IMR-90 (cell line): ENCODE measurements around the gene IQUB. TPM values are rescaled to one million over a fixed set of nuclear protein-coding genes. Genes with fewer than 3 reads are reported as not detected.

ENCODE experiments used
- ATAC-seq: fragments of 200-7000 bp; cut with Tn5 transposase; 2 replicates; pipeline ENCODE4 v1.9.1; 2020; ENCODE audit warnings: low read depth, mild to moderate bottlenecking, moderate library complexity
- BruUV-seq: library from RNA; stranded (reverse); fragments of 400-500 nt; replicated peaks from 2 replicates; lab custom pipeline; 2021; lab: Mats Ljungman, UMichigan
- CTCF ChIA-PET: fragments of 300-600 bp; formaldehyde crosslinking; extraction: SDS; loops from one replicate; lab custom pipeline; 2021; ENCODE audit warnings: antibody characterized with exemption; lab: Yijun Ruan, JAX
- POLR2A ChIA-PET: fragments of 300-600 bp; sonication (Branson Sonifier 250); formaldehyde crosslinking; loops from one replicate; lab custom pipeline; 2022; ENCODE audit warnings: antibody characterized with exemption; ENCODE audit not compliant: unreplicated experiment; lab: Charles Lee
- DNase-seq: peaks from one replicate; pipeline ENCODE4 v3.0.0; 2013
- H2AFZ ChIP-seq: replicated peaks from 2 replicates; pipeline ENCODE3; 2013; ENCODE audit warnings: low read length, mild to moderate bottlenecking; ENCODE audit not compliant: poor library complexity
- H2AK5ac ChIP-seq: 2 replicates; pipeline ENCODE4 v1.6.1; 2013; ENCODE audit warnings: low read depth, low read length, inconsistent platforms
- H2AK9ac ChIP-seq: replicated peaks from 2 replicates; pipeline ENCODE3; 2013; ENCODE audit warnings: mild to moderate bottlenecking, low read depth, low read length, moderate library complexity; ENCODE audit not compliant: poor library complexity
- H2BK120ac ChIP-seq: 2 replicates; pipeline ENCODE4 v1.6.1; 2013; ENCODE audit warnings: low read depth, low read length, inconsistent platforms
- H2BK15ac ChIP-seq: 3 replicates; pipeline ENCODE4 v1.6.1; 2013; ENCODE audit warnings: low read depth, low read length, inconsistent platforms
- H2BK20ac ChIP-seq: 2 replicates; pipeline ENCODE4 v1.6.1; 2013; ENCODE audit warnings: low read depth, mild to moderate bottlenecking, inconsistent platforms, low read length, moderate library complexity
- H2BK5ac ChIP-seq: 2 replicates; pipeline ENCODE4 v1.6.1; 2013; ENCODE audit warnings: mild to moderate bottlenecking, low read depth, low read length, inconsistent platforms; ENCODE audit not compliant: poor library complexity, severe bottlenecking
- H3K14ac ChIP-seq: replicated peaks from 2 replicates; pipeline ENCODE4 v1.6.1; 2013; ENCODE audit warnings: low read depth, low read length, inconsistent platforms
- H3K18ac ChIP-seq: 2 replicates; pipeline ENCODE4 v1.6.1; 2013; ENCODE audit warnings: low read depth, low read length, control low read depth
- H3K23ac ChIP-seq: 2 replicates; pipeline ENCODE4 v1.6.1; 2013; ENCODE audit warnings: low read depth, low read length, inconsistent platforms
- H3K27ac ChIP-seq: 2 replicates; pipeline ENCODE4 v1.5.1; 2013; ENCODE audit warnings: mild to moderate bottlenecking, control low read depth, low read length; ENCODE audit not compliant: insufficient read depth
- H3K27me3 ChIP-seq: 2 replicates; pipeline ENCODE4 v1.6.1; 2013; ENCODE audit warnings: low read length; ENCODE audit not compliant: control insufficient read depth, insufficient read depth
- H3K36me3 ChIP-seq: 2 replicates; pipeline ENCODE4 v1.6.1; 2013; ENCODE audit warnings: low read length, mixed read lengths; ENCODE audit not compliant: control insufficient read depth, insufficient read depth
- H3K4ac ChIP-seq: 2 replicates; pipeline ENCODE4 v1.6.1; 2013; ENCODE audit warnings: low read depth, low read length, inconsistent platforms
- H3K4me1 ChIP-seq: 2 replicates; pipeline ENCODE4 v1.6.1; 2013; ENCODE audit warnings: low read length, mixed read lengths; ENCODE audit not compliant: control insufficient read depth, insufficient read depth
- H3K4me2 ChIP-seq: 2 replicates; pipeline ENCODE4 v1.6.1; 2013; ENCODE audit warnings: low read depth, mild to moderate bottlenecking, control low read depth, low read length, moderate library complexity
- H3K4me3 ChIP-seq: 2 replicates; pipeline ENCODE4 v1.5.1; 2013; ENCODE audit warnings: low read depth, mild to moderate bottlenecking, control low read depth, low read length, moderate library complexity; ENCODE audit not compliant: insufficient read depth
- H3K56ac ChIP-seq: 2 replicates; pipeline ENCODE4 v1.6.1; 2013; ENCODE audit warnings: low read length, inconsistent platforms; ENCODE audit not compliant: insufficient read depth; ENCODE audit errors: extremely low read depth
- H3K79me1 ChIP-seq, 2 experiments: 2 replicates each; pipeline ENCODE4 v1.6.1; 2013; ENCODE audit warnings: low read length in 2 of 2, inconsistent platforms in 1 of 2, low read depth in 1 of 2
- H3K9ac ChIP-seq: 2 replicates; pipeline ENCODE4 v1.6.1; 2013; ENCODE audit warnings: low read depth, low read length, control low read depth
- H3K9me1 ChIP-seq: 2 replicates; pipeline ENCODE4 v1.6.1; 2013; ENCODE audit warnings: low read length, inconsistent platforms; ENCODE audit not compliant: insufficient read depth
- H3K9me3 ChIP-seq: 2 replicates; pipeline ENCODE4 v1.6.1; 2013; ENCODE audit warnings: low read length; ENCODE audit not compliant: control insufficient read depth, insufficient read depth
- H4K20me1 ChIP-seq: 2 replicates; pipeline ENCODE4 v1.6.1; 2013; ENCODE audit warnings: low read length, inconsistent platforms; ENCODE audit not compliant: insufficient read depth
- H4K5ac ChIP-seq: 2 replicates; pipeline ENCODE4 v1.6.1; 2013; ENCODE audit warnings: mild to moderate bottlenecking, low read depth, low read length, control low read depth
- H4K8ac ChIP-seq, 2 experiments: 2 replicates each; pipeline ENCODE4 v1.6.1; 2013; ENCODE audit warnings: low read depth in 2 of 2, low read length in 2 of 2, control low read depth in 1 of 2, inconsistent platforms in 1 of 2
- H4K91ac ChIP-seq: 2 replicates; pipeline ENCODE4 v1.6.1; 2013; ENCODE audit warnings: low read depth, low read length, inconsistent platforms; ENCODE audit not compliant: insufficient read depth
- BHLHE40 ChIP-seq: fragments of 150-350 bp; IDR thresholded peaks from 2 replicates; pipeline ENCODE4 v1.6.1; 2016; ENCODE audit warnings: mild to moderate bottlenecking, low read depth, low read length
- CTCF ChIP-seq: conservative IDR thresholded peaks from 2 replicates; pipeline ENCODE4 v1.5.1; 2012; ENCODE audit warnings: mild to moderate bottlenecking, low read depth, low read length, improper control_type of control experiment
- MAZ ChIP-seq: IDR thresholded peaks from 2 replicates; pipeline ENCODE4 v1.6.1; 2012; ENCODE audit warnings: low read depth, mild to moderate bottlenecking, low read length, improper control_type of control experiment, moderate library complexity, borderline replicate concordance
- POLR2A ChIP-seq: IDR thresholded peaks from 2 replicates; pipeline ENCODE4 v1.6.1; 2012; ENCODE audit warnings: mild to moderate bottlenecking, low read depth, low read length
- RAD21 ChIP-seq: IDR thresholded peaks from 2 replicates; pipeline ENCODE4 v1.6.1; 2012; ENCODE audit warnings: low read length, improper control_type of control experiment
- RCOR1 ChIP-seq: IDR thresholded peaks from 2 replicates; pipeline ENCODE4 v1.6.1; 2012; ENCODE audit warnings: mild to moderate bottlenecking, low read length, improper control_type of control experiment; ENCODE audit not compliant: insufficient replicate concordance
- RFX5 ChIP-seq: IDR thresholded peaks from 2 replicates; pipeline ENCODE4 v1.8.0; 2012; ENCODE audit warnings: low read depth, mild to moderate bottlenecking, low read length, moderate library complexity
- WGBS, 2 experiments: methylation state at CpG; one replicate each; pipeline versions ENCODE4 v1.1.5 to v1.1.7; 2013; ENCODE audit warnings: missing lambda C conversion rate in 2 of 2; ENCODE audit not compliant: insufficient read length in 1 of 2; ENCODE audit errors: extremely low coverage in 2 of 2; 5-methylcytosine and 5-hydroxymethylcytosine counted together
- dilution Hi-C: fragments of 300-500 bp; cut with HindIII; formaldehyde crosslinking; loops from one replicate; pipeline ENCODE4 v1.14.3; 2018; ENCODE audit warnings: low sequenced_read_pairs; ENCODE audit not compliant: unreplicated experiment
- in situ Hi-C: fragments of 300-500 bp; cut with MboI; formaldehyde crosslinking; loops from 3 replicates; pipeline ENCODE4 v1.14.3; 2019; ENCODE audit warnings: low sequenced_read_pairs, inconsistent platforms, mixed read lengths
- intact Hi-C: fragments of 100-400 bp; cut with micrococcal nuclease; formaldehyde crosslinking; loops from 2 replicates; pipeline ENCODE4 v1.10.0; 2022
- polyA plus RNA-seq, 3 experiments: library from polyadenylated mRNA; depleted of rRNA; stranded (reverse); fragments of >200 nt; gene quantifications; 2 replicates each; pipeline ENCODE4 v1.2.3, GENCODE V29; 2012; ENCODE audit warnings: low replicate concordance in 1 of 3
- total RNA-seq: library from RNA; depleted of rRNA; stranded (reverse); fragments of >200 nt; gene quantifications from 2 replicates; pipeline ENCODE4 v1.2.3, GENCODE V29; 2012
- TF ChIP-seq, protein P1 (sequence below): fragments of 150-350 bp; IDR thresholded peaks from 2 replicates; pipeline ENCODE4 v1.6.1; 2016; ENCODE audit warnings: low read depth, mild to moderate bottlenecking, low read length, moderate library complexity, borderline replicate concordance

The IQUB gene
- total and polyA plus RNA-seq, 2 of the 4 experiments (the other 2 are of a cell fraction) = 0.05 to 0.18 TPM

GRCh38 chr7:123538897-123539296 is 4.5 kb upstream of the IQUB start:
- Histone ChIP-seq H3K4me2 (no peak overlapping the region), H2AK9ac (no peak overlapping the region), H2AK5ac (no peak overlapping the region), H3K18ac (no peak overlapping the region), H3K4me3 (no peak overlapping the region), H3K9ac (no peak overlapping the region), H3K9me1 (no peaks in the 10 kb centered on the region), H3K4me1 (peaks cover 5% of the 10 kb centered on the region; the same call in 1 of the 2 replicates), H2BK120ac (no peak overlapping the region), H2BK15ac (no peak overlapping the region), H2BK20ac (no peak overlapping the region), H4K20me1 (no peaks in the 10 kb centered on the region), H2BK5ac (no peak overlapping the region), H3K36me3 (0 out of 2 replicates have a peak, but pooled peaks cover 3% of the 10 kb centered on the region), H3K23ac (no peak overlapping the region), H3K27me3 (no peaks in the 10 kb centered on the region), H3K79me1 (peaks cover 3% of the 10 kb centered on the region in 2 experiments; a peak in 2 of 4 replicates), H4K5ac (no peak overlapping the region), H3K56ac (no peak overlapping the region), H3K14ac (no peak overlapping the region), H3K4ac (no peak overlapping the region), H3K9me3 (no peaks in the 10 kb centered on the region), H3K27ac (no peak overlapping the region), H4K8ac (no peak overlapping the region), H4K91ac (no peak overlapping the region), H2AFZ (no peak overlapping the region)
- POLR2A ChIA-PET = no interaction called here
- DNase-seq = peak; percentile 10
- ATAC-seq = no peak
- CTCF ChIA-PET = no interaction called here
- in situ Hi-C loops (no loop called here), dilution Hi-C loops (no loop called here), intact Hi-C loops (no loop called here)
- no CpG with 5 or more reads among the region's 1 CpG for whole genome bisulfite sequencing, 2 experiments
- no peak for TF ChIP-seq BHLHE40
- no peak for TF ChIP-seq MAZ
- TF ChIP-seq RCOR1 = no peak
- no peak for TF ChIP-seq RAD21
- no peak for TF ChIP-seq CTCF
- no peak for TF ChIP-seq RFX5
- TF ChIP-seq, protein P1, sequence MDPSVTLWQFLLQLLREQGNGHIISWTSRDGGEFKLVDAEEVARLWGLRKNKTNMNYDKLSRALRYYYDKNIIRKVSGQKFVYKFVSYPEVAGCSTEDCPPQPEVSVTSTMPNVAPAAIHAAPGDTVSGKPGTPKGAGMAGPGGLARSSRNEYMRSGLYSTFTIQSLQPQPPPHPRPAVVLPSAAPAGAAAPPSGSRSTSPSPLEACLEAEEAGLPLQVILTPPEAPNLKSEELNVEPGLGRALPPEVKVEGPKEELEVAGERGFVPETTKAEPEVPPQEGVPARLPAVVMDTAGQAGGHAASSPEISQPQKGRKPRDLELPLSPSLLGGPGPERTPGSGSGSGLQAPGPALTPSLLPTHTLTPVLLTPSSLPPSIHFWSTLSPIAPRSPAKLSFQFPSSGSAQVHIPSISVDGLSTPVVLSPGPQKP = no peak
- TF ChIP-seq POLR2A = no peak
- BruUV-seq = no TSS peak
